Measurements from ENCODE around the gene JMJD1C.
"Not testable (repeated sequence)": the region's sequence is repeated elsewhere in the genome, so short reads cannot be mapped to it uniquely, and the experiment has no call there.

The JMJD1C gene

GRCh38 chr10:63250032-63250431 is 215.7 kb downstream of the JMJD1C start:
- H3K36me3 ChIP-seq (ENCODE audit: control insufficient read depth in 1 of 2, insufficient read depth in 2 of 2, low read length in 2 of 2): no peaks in the 10 kb centered on the region
- no peak overlapping the region for H3K27ac ChIP-seq (ENCODE audit: low read length)
- peaks cover 0 to 12% of the 10 kb centered on the region in 2 donors for H3K4me1 ChIP-seq (ENCODE audit: control insufficient read depth in 1 of 2, insufficient read depth in 2 of 2, low read length in 2 of 2)
- H3K9me3 ChIP-seq (ENCODE audit: control insufficient read depth in 1 of 2, low read length in 2 of 2): no peaks in the 10 kb centered on the region
- H3K4me3 ChIP-seq (ENCODE audit: low read depth in 1 of 2, low read length in 2 of 2): no peak overlapping the region
- H3K27me3 ChIP-seq (ENCODE audit: low read depth, low read length): no peaks in the 10 kb centered on the region

GRCh38 chr10:63247771-63248170 is 218.0 kb downstream of the JMJD1C start:
- H3K27me3 ChIP-seq (ENCODE audit: low read depth, low read length): no peaks in the 10 kb centered on the region
- no peaks in the 10 kb centered on the region for H3K9me3 ChIP-seq (ENCODE audit: control insufficient read depth in 1 of 2, low read length in 2 of 2)
- H3K4me3 ChIP-seq (ENCODE audit: low read depth in 1 of 2, low read length in 2 of 2): no peak overlapping the region
- H3K4me1 ChIP-seq (ENCODE audit: control insufficient read depth in 1 of 2, insufficient read depth in 2 of 2, low read length in 2 of 2): peaks cover 0 to 17% of the 10 kb centered on the region in 2 donors
- no peaks in the 10 kb centered on the region for H3K36me3 ChIP-seq (ENCODE audit: control insufficient read depth in 1 of 2, insufficient read depth in 2 of 2, low read length in 2 of 2)
- no peak overlapping the region for H3K27ac ChIP-seq (ENCODE audit: low read length)

- Histone ChIP-seq H3K4me3 (ENCODE audit: low read depth in 1 of 2, low read length in 2 of 2) (no peak overlapping the region), H3K27ac (ENCODE audit: low read length) (no peak overlapping the region), H3K27me3 (ENCODE audit: low read depth, low read length) (no peaks in the 10 kb centered on the region), H3K9me3 (ENCODE audit: control insufficient read depth in 1 of 2, low read length in 2 of 2) (no peaks in the 10 kb centered on the region), H3K36me3 (ENCODE audit: control insufficient read depth in 1 of 2, insufficient read depth in 2 of 2, low read length in 2 of 2) (no peaks in the 10 kb centered on the region), H3K4me1 (ENCODE audit: control insufficient read depth in 1 of 2, insufficient read depth in 2 of 2, low read length in 2 of 2) (peaks cover 5 to 15% of the 10 kb centered on the region in 2 donors)
Observed at GRCh38 chr10:63246356-63246755, 219.4 kb downstream of the JMJD1C start.

GRCh38 chr10:63241841-63242281 is 223.9 kb downstream of the JMJD1C start:
- H3K27me3 ChIP-seq (ENCODE audit: low read depth, low read length): no peaks in the 10 kb centered on the region
- no peaks in the 10 kb centered on the region for H3K9me3 ChIP-seq (ENCODE audit: control insufficient read depth in 1 of 2, low read length in 2 of 2)
- peaks cover 17 to 19% of the 10 kb centered on the region in 2 donors for H3K4me1 ChIP-seq (ENCODE audit: control insufficient read depth in 1 of 2, insufficient read depth in 2 of 2, low read length in 2 of 2)
- no peak overlapping the region for H3K27ac ChIP-seq (ENCODE audit: low read length)
- H3K36me3 ChIP-seq (ENCODE audit: control insufficient read depth in 1 of 2, insufficient read depth in 2 of 2, low read length in 2 of 2): no peaks in the 10 kb centered on the region
- no peak overlapping the region for H3K4me3 ChIP-seq (ENCODE audit: low read depth in 1 of 2, low read length in 2 of 2)

- no peaks in the 10 kb centered on the region for H3K9me3 ChIP-seq (ENCODE audit: control insufficient read depth in 1 of 2, low read length in 2 of 2)
- H3K36me3 ChIP-seq (ENCODE audit: control insufficient read depth in 1 of 2, insufficient read depth in 2 of 2, low read length in 2 of 2): no peaks in the 10 kb centered on the region
- no peaks in the 10 kb centered on the region for H3K27me3 ChIP-seq (ENCODE audit: low read depth, low read length)
- H3K27ac ChIP-seq (ENCODE audit: low read length): no peak overlapping the region
- no peak overlapping the region for H3K4me3 ChIP-seq (ENCODE audit: low read depth in 1 of 2, low read length in 2 of 2)
- peaks cover 17 to 27% of the 10 kb centered on the region in 2 donors for H3K4me1 ChIP-seq (ENCODE audit: control insufficient read depth in 1 of 2, insufficient read depth in 2 of 2, low read length in 2 of 2)
Observed at GRCh38 chr10:63240807-63241206, 225.0 kb downstream of the JMJD1C start.

- peaks cover 17 to 27% of the 10 kb centered on the region in 2 donors for H3K4me1 ChIP-seq (ENCODE audit: control insufficient read depth in 1 of 2, insufficient read depth in 2 of 2, low read length in 2 of 2)
Observed at GRCh38 chr10:63238501-63238900, 227.3 kb downstream of the JMJD1C start.

GRCh38 chr10:63237396-63237795 is 228.4 kb downstream of the JMJD1C start:
- H3K36me3 ChIP-seq (ENCODE audit: control insufficient read depth in 1 of 2, insufficient read depth in 2 of 2, low read length in 2 of 2): no peaks in the 10 kb centered on the region
- no peak overlapping the region for H3K27ac ChIP-seq (ENCODE audit: low read length)
- no peaks in the 10 kb centered on the region for H3K9me3 ChIP-seq (ENCODE audit: control insufficient read depth in 1 of 2, low read length in 2 of 2)
- no peak overlapping the region for H3K4me3 ChIP-seq (ENCODE audit: low read depth in 1 of 2, low read length in 2 of 2)
- no peaks in the 10 kb centered on the region for H3K27me3 ChIP-seq (ENCODE audit: low read depth, low read length)
- peaks cover 21 to 26% of the 10 kb centered on the region in 2 donors for H3K4me1 ChIP-seq (ENCODE audit: control insufficient read depth in 1 of 2, insufficient read depth in 2 of 2, low read length in 2 of 2)

More at GRCh38 chr10:63238501-63238900, 227.3 kb downstream of the JMJD1C start:
- Histone ChIP-seq H3K36me3 (ENCODE audit: control insufficient read depth in 1 of 2, insufficient read depth in 2 of 2, low read length in 2 of 2) (no peaks in the 10 kb centered on the region), H3K27ac (ENCODE audit: low read length) (no peak overlapping the region), H3K4me3 (ENCODE audit: low read depth in 1 of 2, low read length in 2 of 2) (no peak overlapping the region), H3K27me3 (ENCODE audit: low read depth, low read length) (no peaks in the 10 kb centered on the region), H3K9me3 (ENCODE audit: control insufficient read depth in 1 of 2, low read length in 2 of 2) (no peaks in the 10 kb centered on the region)

- peaks cover 16 to 29% of the 10 kb centered on the region in 2 donors for H3K4me1 ChIP-seq (ENCODE audit: control insufficient read depth in 1 of 2, insufficient read depth in 2 of 2, low read length in 2 of 2)
- H3K27ac ChIP-seq (ENCODE audit: low read length): peak overlapping the region; percentile 67
- H3K4me3 ChIP-seq (ENCODE audit: low read depth in 1 of 2, low read length in 2 of 2): no peak overlapping the region
- no peaks in the 10 kb centered on the region for H3K9me3 ChIP-seq (ENCODE audit: control insufficient read depth in 1 of 2, low read length in 2 of 2)
- no peaks in the 10 kb centered on the region for H3K36me3 ChIP-seq (ENCODE audit: control insufficient read depth in 1 of 2, insufficient read depth in 2 of 2, low read length in 2 of 2)
- no peaks in the 10 kb centered on the region for H3K27me3 ChIP-seq (ENCODE audit: low read depth, low read length)
Observed at GRCh38 chr10:63236113-63236935, 229.5 kb downstream of the JMJD1C start.

GRCh38 chr10:63235136-63235535 is 230.6 kb downstream of the JMJD1C start:
- H3K36me3 ChIP-seq (ENCODE audit: control insufficient read depth in 1 of 2, insufficient read depth in 2 of 2, low read length in 2 of 2); H3K27me3 ChIP-seq (ENCODE audit: low read depth, low read length); H3K4me3 ChIP-seq (ENCODE audit: low read depth in 1 of 2, low read length in 2 of 2); H3K9me3 ChIP-seq (ENCODE audit: control insufficient read depth in 1 of 2, low read length in 2 of 2); H3K27ac ChIP-seq (ENCODE audit: low read length): not testable (repeated sequence)
- H3K4me1 ChIP-seq (ENCODE audit: control insufficient read depth in 1 of 2, insufficient read depth in 2 of 2, low read length in 2 of 2): peaks cover 12 to 23% of the 10 kb centered on the region in 2 donors

GRCh38 chr10:63229161-63229560 is 236.6 kb downstream of the JMJD1C start:
- Histone ChIP-seq H3K27me3 (ENCODE audit: low read depth, low read length) (no peaks in the 10 kb centered on the region), H3K4me1 (ENCODE audit: control insufficient read depth in 1 of 2, insufficient read depth in 2 of 2, low read length in 2 of 2) (peaks cover 4 to 16% of the 10 kb centered on the region in 2 donors), H3K36me3 (ENCODE audit: control insufficient read depth in 1 of 2, insufficient read depth in 2 of 2, low read length in 2 of 2) (no peaks in the 10 kb centered on the region), H3K27ac (ENCODE audit: low read length) (no peak overlapping the region), H3K9me3 (ENCODE audit: control insufficient read depth in 1 of 2, low read length in 2 of 2) (no peaks in the 10 kb centered on the region), H3K4me3 (ENCODE audit: low read depth in 1 of 2, low read length in 2 of 2) (no peak overlapping the region)

- no peaks in the 10 kb centered on the region for H3K36me3 ChIP-seq (ENCODE audit: control insufficient read depth in 1 of 2, insufficient read depth in 2 of 2, low read length in 2 of 2)
- H3K9me3 ChIP-seq (ENCODE audit: control insufficient read depth in 1 of 2, low read length in 2 of 2): no peaks in the 10 kb centered on the region
- no peak overlapping the region for H3K4me3 ChIP-seq (ENCODE audit: low read depth in 1 of 2, low read length in 2 of 2)
- H3K27ac ChIP-seq (ENCODE audit: low read length): no peak overlapping the region
- peaks cover 4 to 16% of the 10 kb centered on the region in 2 donors for H3K4me1 ChIP-seq (ENCODE audit: control insufficient read depth in 1 of 2, insufficient read depth in 2 of 2, low read length in 2 of 2)
- H3K27me3 ChIP-seq (ENCODE audit: low read depth, low read length): no peaks in the 10 kb centered on the region
Observed at GRCh38 chr10:63228237-63228636, 237.5 kb downstream of the JMJD1C start.

Measured in muscle layer of duodenum (tissue), 2 donors.